ENCODE measurements around the gene QRICH1. TPM values are rescaled to one million over a fixed set of nuclear protein-coding genes. Genes with fewer than 3 reads are reported as not detected.

Gene QRICH1
- total RNA-seq, 1 experiment from 2014 or later, result 57.3 TPM

- no peak for DNase-seq (ENCODE audit: low spot score)
- H3K4me3 ChIP-seq (ENCODE audit: low read depth, low read length, poor library complexity, severe bottlenecking), result no peak overlapping the region
- H3K9me3 ChIP-seq (ENCODE audit: low read depth, low read length, poor library complexity, severe bottlenecking), result no peaks in the 10 kb centered on the region
- ChIA-PET POLR2A (ENCODE audit: low non-redundant PET) (interaction anchor here (0.6 kb wide), 1 partner anchor 11 kb away, joined by 4 read pairs; no protein-coding TSS in a partner anchor), CTCF (no interaction called here)
- no peaks in the 10 kb centered on the region for H3K4me1 ChIP-seq (ENCODE audit: insufficient read depth, low read length, poor library complexity, severe bottlenecking)
- no peaks in the 10 kb centered on the region for H3K27me3 ChIP-seq (replicated peaks; ENCODE audit: insufficient read depth, low read depth, low read length, poor library complexity)
- H3K27ac ChIP-seq (ENCODE audit: low read depth, low read length, poor library complexity, severe bottlenecking), result no peak overlapping the region
- BruUV-seq (replicated peaks), result no TSS peak
- TF ChIP-seq CTCF (conservative IDR thresholded peaks at IDR 0.05; ENCODE audit: low read depth, low read length), result no peak
- intact Hi-C loops (cut with micrococcal nuclease; ENCODE audit: unreplicated experiment), result no loop called here
- peaks cover 20% of the 10 kb centered on the region for H3K36me3 ChIP-seq (ENCODE audit: insufficient read depth, low read length, poor library complexity, severe bottlenecking)
Observed at GRCh38 chr3:49076646-49077045, 17.2 kb downstream of the QRICH1 start.

- H3K4me1 ChIP-seq (ENCODE audit: insufficient read depth, low read length, poor library complexity, severe bottlenecking), result no peaks in the 10 kb centered on the region
- DNase-seq (ENCODE audit: low spot score), result no peak
- no peak overlapping the region for H3K4me3 ChIP-seq (ENCODE audit: low read depth, low read length, poor library complexity, severe bottlenecking)
- H3K9me3 ChIP-seq (ENCODE audit: low read depth, low read length, poor library complexity, severe bottlenecking), result no peaks in the 10 kb centered on the region
- CTCF ChIA-PET, result no interaction called here
- peaks cover 20% of the 10 kb centered on the region for H3K36me3 ChIP-seq (ENCODE audit: insufficient read depth, low read length, poor library complexity, severe bottlenecking)
- H3K27ac ChIP-seq (ENCODE audit: low read depth, low read length, poor library complexity, severe bottlenecking), result no peak overlapping the region
- no peak for TF ChIP-seq EZH2 (IDR thresholded peaks at IDR 0.05; ENCODE audit: borderline replicate concordance, low read depth, low read length, poor library complexity, severe bottlenecking)
- POLR2A ChIA-PET (ENCODE audit: low non-redundant PET), result interaction anchor here (0.6 kb wide), 1 partner anchor 11 kb away, joined by 4 read pairs; no protein-coding TSS in a partner anchor
- H3K27me3 ChIP-seq (replicated peaks; ENCODE audit: insufficient read depth, low read depth, low read length, poor library complexity), result no peaks in the 10 kb centered on the region
- intact Hi-C loops (cut with micrococcal nuclease; ENCODE audit: unreplicated experiment), result no loop called here
- no TSS peak for BruUV-seq (replicated peaks)
Observed at GRCh38 chr3:49076116-49076515, 17.8 kb downstream of the QRICH1 start.

- Histone ChIP-seq H3K36me3 (ENCODE audit: insufficient read depth, low read length, poor library complexity, severe bottlenecking) (peaks cover 12% of the 10 kb centered on the region), H3K27ac (ENCODE audit: low read depth, low read length, poor library complexity, severe bottlenecking) (no peak overlapping the region), H3K4me3 (ENCODE audit: low read depth, low read length, poor library complexity, severe bottlenecking) (no peak overlapping the region), H3K4me1 (ENCODE audit: insufficient read depth, low read length, poor library complexity, severe bottlenecking) (no peaks in the 10 kb centered on the region), H3K27me3 (replicated peaks; ENCODE audit: insufficient read depth, low read depth, low read length, poor library complexity) (no peaks in the 10 kb centered on the region), H3K9me3 (ENCODE audit: low read depth, low read length, poor library complexity, severe bottlenecking) (no peaks in the 10 kb centered on the region)
- CTCF ChIA-PET, result no interaction called here
- DNase-seq (ENCODE audit: low spot score), result no peak
- POLR2A ChIA-PET (ENCODE audit: low non-redundant PET), result no interaction called here
- TF ChIP-seq CTCF (conservative IDR thresholded peaks at IDR 0.05; ENCODE audit: low read depth, low read length), result no peak
- TF ChIP-seq EZH2 (IDR thresholded peaks at IDR 0.05; ENCODE audit: borderline replicate concordance, low read depth, low read length, poor library complexity, severe bottlenecking), result no peak
- intact Hi-C loops (cut with micrococcal nuclease; ENCODE audit: unreplicated experiment), result no loop called here
- BruUV-seq (replicated peaks), result no TSS peak
Observed at GRCh38 chr3:49058011-49058410, 35.9 kb downstream of the QRICH1 start.

- no peak for TF ChIP-seq CTCF (conservative IDR thresholded peaks at IDR 0.05; ENCODE audit: low read depth, low read length)
- no peak for TF ChIP-seq EZH2 (IDR thresholded peaks at IDR 0.05; ENCODE audit: borderline replicate concordance, low read depth, low read length, poor library complexity, severe bottlenecking)
- no TSS peak for BruUV-seq (replicated peaks)
- CTCF ChIA-PET, result no interaction called here
Observed at GRCh38 chr3:49057268-49057667, 36.6 kb downstream of the QRICH1 start.

More at GRCh38 chr3:49057268-49057667, 36.6 kb downstream of the QRICH1 start:
- Histone ChIP-seq H3K36me3 (ENCODE audit: insufficient read depth, low read length, poor library complexity, severe bottlenecking) (peaks cover 12% of the 10 kb centered on the region), H3K27ac (ENCODE audit: low read depth, low read length, poor library complexity, severe bottlenecking) (no peak overlapping the region), H3K4me3 (ENCODE audit: low read depth, low read length, poor library complexity, severe bottlenecking) (no peak overlapping the region), H3K27me3 (replicated peaks; ENCODE audit: insufficient read depth, low read depth, low read length, poor library complexity) (no peaks in the 10 kb centered on the region), H3K4me1 (ENCODE audit: insufficient read depth, low read length, poor library complexity, severe bottlenecking) (no peaks in the 10 kb centered on the region), H3K9me3 (ENCODE audit: low read depth, low read length, poor library complexity, severe bottlenecking) (no peaks in the 10 kb centered on the region)
- no peak for DNase-seq (ENCODE audit: low spot score)
- POLR2A ChIA-PET (ENCODE audit: low non-redundant PET), result no interaction called here
- intact Hi-C loops (cut with micrococcal nuclease; ENCODE audit: unreplicated experiment), result no loop called here
